HFFc6 (cell line): ENCODE measurements around the gene ZFP91. TPM values are rescaled to one million over a fixed set of nuclear protein-coding genes. Genes with fewer than 3 reads are reported as not detected.

Source experiments
- DNase-seq: peaks from one replicate; pipeline ENCODE4 v3.0.0-alpha.2; 2018
- H3K27ac Mint-ChIP-seq: 2 replicates; pipeline ENCODE4 v1.8.0; 2020; ENCODE audit warnings: mild to moderate bottlenecking, mixed read lengths
- H3K27me3 Mint-ChIP-seq: 2 replicates; pipeline ENCODE4 v1.8.0; 2021; ENCODE audit warnings: mild to moderate bottlenecking, moderate library complexity, mixed read lengths; ENCODE audit not compliant: insufficient read depth
- H3K36me3 Mint-ChIP-seq: 2 replicates; pipeline ENCODE4 v1.8.0; 2021; ENCODE audit warnings: low read depth, mixed read lengths
- H3K4me1 Mint-ChIP-seq: 2 replicates; pipeline ENCODE4 v1.8.0; 2020; ENCODE audit warnings: low read depth, mixed read lengths
- H3K4me3 Mint-ChIP-seq: 2 replicates; pipeline ENCODE4 v1.8.0; 2020; ENCODE audit warnings: mild to moderate bottlenecking, moderate library complexity, mixed read lengths
- H3K9me3 Mint-ChIP-seq: 2 replicates; pipeline ENCODE4 v1.8.0; 2020; ENCODE audit warnings: mild to moderate bottlenecking, mixed read lengths
- CTCF ChIP-seq: fragments of 200-600 bp; sonication (generic); IDR thresholded peaks from 2 replicates; pipeline ENCODE4 v1.5.0; 2021; ENCODE audit warnings: antibody characterized with exemption, mild to moderate bottlenecking
- total RNA-seq, 6 experiments: library from RNA; stranded (reverse); fragmentation: NEBNext Ultra II Directional; extraction: Animal tissue kit (Norgen Biotek cat#: 25700); gene quantifications; 2 replicates in 1 of 6; 3 replicates in 5 of 6; pipeline ENCODE4 v1.2.3, GENCODE V29; 2021

Gene ZFP91
- total RNA-seq, 6 experiments from 2014 or later = 51.9 to 69.1 (median 59.4) TPM

- DNase-seq = no peak
- H3K9me3 Mint-ChIP-seq = no peaks in the 10 kb centered on the region; the same call in 1 of the 2 replicates
- no peak for TF ChIP-seq CTCF
- H3K4me3 Mint-ChIP-seq = no peak overlapping the region
- H3K4me1 Mint-ChIP-seq = peaks cover 92% of the 10 kb centered on the region
- peaks cover 44% of the 10 kb centered on the region for H3K36me3 Mint-ChIP-seq
- H3K27me3 Mint-ChIP-seq = no peaks in the 10 kb centered on the region
- H3K27ac Mint-ChIP-seq = peak overlapping the region; percentile 96
These were observed 46.2 kb downstream of the ZFP91 start for GRCh38 chr11:58625086-58625485.

- no peaks in the 10 kb centered on the region for H3K27me3 Mint-ChIP-seq
- no peak for TF ChIP-seq CTCF
- H3K27ac Mint-ChIP-seq = peak overlapping the region; percentile 96
- peaks cover 88% of the 10 kb centered on the region for H3K4me1 Mint-ChIP-seq
- peaks cover 44% of the 10 kb centered on the region for H3K36me3 Mint-ChIP-seq
- no peaks in the 10 kb centered on the region; the same call in 1 of the 2 replicates for H3K9me3 Mint-ChIP-seq
- peak; percentile 74 for DNase-seq
- peak overlapping the region; percentile 76 for H3K4me3 Mint-ChIP-seq
These were observed 47.1 kb downstream of the ZFP91 start for GRCh38 chr11:58625826-58626460.

GRCh38 chr11:58626934-58627483, 48.1 kb downstream of the ZFP91 start:
- Mint-ChIP-seq H3K4me1 (peaks cover 81% of the 10 kb centered on the region), H3K36me3 (peaks cover 41% of the 10 kb centered on the region), H3K9me3 (no peaks in the 10 kb centered on the region; the same call in 1 of the 2 replicates), H3K4me3 (peak overlapping the region; percentile 75), H3K27me3 (no peaks in the 10 kb centered on the region), H3K27ac (peak overlapping the region; percentile 88)
- no peak for DNase-seq
- no peak for TF ChIP-seq CTCF

- Mint-ChIP-seq H3K36me3 (peaks cover 27% of the 10 kb centered on the region), H3K27me3 (no peaks in the 10 kb centered on the region), H3K4me1 (peaks cover 67% of the 10 kb centered on the region), H3K4me3 (peak overlapping the region; percentile 75), H3K27ac (peak overlapping the region; percentile 88), H3K9me3 (no peaks in the 10 kb centered on the region; the same call in 1 of the 2 replicates)
- TF ChIP-seq CTCF = no peak
- peak; percentile 10 for DNase-seq
These were observed 49.6 kb downstream of the ZFP91 start for GRCh38 chr11:58628446-58628845.

- Mint-ChIP-seq H3K27ac (peak overlapping the region; percentile 73), H3K4me1 (peaks cover 53% of the 10 kb centered on the region), H3K36me3 (peaks cover 14% of the 10 kb centered on the region), H3K9me3 (no peaks in the 10 kb centered on the region; the same call in 1 of the 2 replicates), H3K4me3 (peak overlapping the region; percentile 67), H3K27me3 (no peaks in the 10 kb centered on the region)
- peak; percentile 82 for TF ChIP-seq CTCF
- DNase-seq = peak; percentile 54
These were observed 51.0 kb downstream of the ZFP91 start for GRCh38 chr11:58629857-58630256.
